Activated CD4-positive, alpha-beta T cell treated with anti-CD3 and anti-CD28 coated beads, Interleukin-2, Interleukin-6, amounts not matched to agents 100 ng/mL and 50 ng/mL, durations not matched to agents 16 hours and 8 hours (primary cell): ENCODE data around the gene NAT8L.
A peak's percentile ranks its signal among the peaks of the same experiment; 100 is the strongest.
"Not testable (repeated sequence)": the region's sequence is repeated elsewhere in the genome, so short reads cannot be mapped to it uniquely, and the experiment has no call there.

Experiments used
- DNase-seq: peaks from one replicate; pipeline ENCODE4 v3.0.0-alpha.2; 2020

The NAT8L gene, protein sequence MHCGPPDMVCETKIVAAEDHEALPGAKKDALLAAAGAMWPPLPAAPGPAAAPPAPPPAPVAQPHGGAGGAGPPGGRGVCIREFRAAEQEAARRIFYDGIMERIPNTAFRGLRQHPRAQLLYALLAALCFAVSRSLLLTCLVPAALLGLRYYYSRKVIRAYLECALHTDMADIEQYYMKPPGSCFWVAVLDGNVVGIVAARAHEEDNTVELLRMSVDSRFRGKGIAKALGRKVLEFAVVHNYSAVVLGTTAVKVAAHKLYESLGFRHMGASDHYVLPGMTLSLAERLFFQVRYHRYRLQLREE

DNA sequence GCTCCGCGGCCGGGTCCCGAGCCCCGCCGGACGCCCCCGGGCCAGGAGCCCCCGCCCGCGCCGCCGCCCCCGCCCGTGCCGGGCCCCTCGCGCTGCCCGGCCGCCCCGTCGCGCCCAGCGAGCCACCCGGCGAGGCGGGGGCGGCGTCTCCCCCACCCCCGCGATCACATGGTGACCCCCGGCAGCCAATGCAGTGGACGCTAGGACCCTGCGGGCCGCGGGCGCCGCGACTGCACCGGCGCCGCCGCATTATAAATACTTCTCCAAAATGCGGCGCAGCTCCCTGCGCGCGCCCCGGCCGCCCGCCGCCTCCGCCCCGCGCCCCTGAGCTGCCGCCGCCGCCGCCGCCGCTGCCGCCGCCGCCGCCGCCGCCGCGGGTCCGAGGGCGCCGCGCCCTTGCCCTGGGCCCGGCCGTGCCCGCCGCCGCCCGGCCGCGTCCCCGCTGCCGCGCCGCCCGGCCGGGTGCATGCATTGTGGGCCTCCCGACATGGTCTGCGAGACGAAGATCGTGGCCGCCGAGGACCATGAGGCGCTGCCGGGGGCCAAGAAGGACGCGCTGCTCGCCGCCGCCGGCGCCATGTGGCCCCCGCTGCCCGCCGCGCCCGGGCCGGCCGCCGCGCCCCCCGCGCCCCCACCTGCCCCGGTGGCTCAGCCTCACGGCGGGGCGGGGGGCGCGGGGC lies at the start of gene NAT8L:
NAT8L (plus strand) TSS at position 282 of the 680 bp plus-strand sequence; CDS start at position 467, 185 bp downstream.
- no peak for DNase-seq

DNA sequence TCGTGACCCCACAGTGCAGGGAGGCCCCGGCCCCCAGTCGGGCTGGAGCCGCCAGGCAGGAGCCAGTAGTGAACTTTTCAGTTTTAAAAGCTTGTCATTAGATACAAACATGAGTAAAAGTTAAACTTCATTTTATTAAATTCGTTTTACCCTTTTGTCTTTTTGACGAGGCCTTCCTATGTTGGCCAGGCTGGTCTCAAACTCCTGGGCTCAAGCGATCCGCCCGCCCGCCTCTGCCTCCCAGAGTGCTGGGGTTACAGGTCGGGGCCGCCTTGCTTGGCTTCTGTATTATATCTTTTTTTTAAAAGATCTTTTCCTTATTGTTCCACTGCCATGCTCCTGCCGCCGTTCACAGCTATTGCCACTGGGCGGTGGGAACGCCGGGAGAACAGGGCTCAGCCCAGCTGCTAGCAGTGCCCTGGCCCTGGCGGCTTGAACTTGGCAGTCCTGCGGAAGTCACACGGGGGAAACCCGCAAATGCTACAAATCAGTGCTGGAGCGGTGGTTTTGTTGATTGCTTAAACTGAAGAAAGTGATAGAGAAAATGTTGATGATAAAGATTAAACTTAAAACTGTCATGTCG lies 49.4 kb upstream of the NAT8L start:
- peak; percentile 71 for DNase-seq

DNA sequence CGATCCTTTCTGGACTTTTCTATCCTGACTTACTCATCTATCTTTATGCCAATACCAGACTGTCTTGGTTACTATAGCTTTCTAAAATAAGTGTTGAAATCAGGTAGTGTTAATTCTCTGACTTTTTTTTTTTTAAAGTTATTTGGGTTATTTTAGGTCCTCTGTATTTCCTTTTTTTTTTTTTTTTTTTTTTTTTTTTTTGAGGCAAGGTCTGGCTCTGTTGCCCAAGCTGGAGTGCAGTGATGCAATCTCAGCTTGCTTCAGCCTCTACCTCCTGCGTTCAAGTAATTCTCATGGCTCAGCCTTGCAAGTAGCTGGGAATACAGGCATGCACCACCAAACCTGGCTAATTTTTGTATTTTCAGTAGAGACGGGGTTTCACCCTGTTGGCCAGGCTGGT lies 47.5 kb upstream of the NAT8L start:
- no peak for DNase-seq

DNA sequence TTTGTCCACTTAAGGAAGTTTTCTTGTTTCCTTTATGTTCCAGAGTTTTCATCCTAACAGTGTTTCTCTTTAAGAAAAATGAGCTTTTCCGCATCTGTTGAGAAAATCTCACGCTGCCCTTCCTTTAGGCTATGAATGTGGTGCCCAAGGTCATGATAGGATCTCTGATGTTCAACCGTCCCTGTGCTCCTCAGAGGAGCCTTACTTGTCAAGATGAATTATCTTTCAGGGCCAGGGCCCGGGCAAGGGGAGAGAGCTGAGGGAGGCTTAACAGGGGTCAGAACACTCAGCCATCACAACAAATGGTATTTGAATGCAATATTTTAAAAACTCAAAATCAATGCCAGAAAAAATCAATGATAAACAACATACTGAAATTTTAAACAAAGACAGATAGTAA lies 44.1 kb upstream of the NAT8L start:
- DNase-seq = no peak

DNA sequence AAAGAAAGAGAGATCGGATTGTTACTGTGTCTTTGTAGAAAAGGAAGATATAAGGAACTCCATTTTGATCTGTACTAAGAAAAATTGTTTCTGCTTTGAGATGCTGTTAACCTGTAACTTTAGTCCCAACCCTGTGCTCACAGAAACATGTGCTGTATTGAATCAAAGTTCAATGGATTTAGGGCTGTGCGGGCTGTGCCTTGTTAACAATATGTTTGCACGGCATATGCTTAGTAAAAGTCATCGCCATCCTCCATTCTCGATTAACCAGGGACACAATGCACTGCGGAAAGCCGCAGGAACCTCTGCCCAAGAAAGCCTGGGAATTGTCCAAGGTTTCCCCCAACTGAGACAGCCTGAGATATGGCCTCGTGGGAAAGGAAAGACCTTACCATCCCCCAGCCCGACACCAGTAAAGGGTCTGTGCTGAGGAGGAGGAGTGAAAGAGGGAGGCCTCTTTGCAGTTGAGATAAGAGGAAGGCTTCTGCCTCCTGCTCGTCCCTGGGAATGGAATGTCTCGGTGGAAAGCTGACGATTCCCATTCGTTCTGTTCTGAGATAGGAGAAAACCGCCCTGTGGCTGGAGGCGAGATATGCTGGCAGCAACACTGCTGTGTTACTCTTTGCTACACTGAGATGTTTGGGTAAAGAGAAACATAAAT lies 37.6 kb upstream of the NAT8L start:
- DNase-seq = not testable (repeated sequence)

DNA sequence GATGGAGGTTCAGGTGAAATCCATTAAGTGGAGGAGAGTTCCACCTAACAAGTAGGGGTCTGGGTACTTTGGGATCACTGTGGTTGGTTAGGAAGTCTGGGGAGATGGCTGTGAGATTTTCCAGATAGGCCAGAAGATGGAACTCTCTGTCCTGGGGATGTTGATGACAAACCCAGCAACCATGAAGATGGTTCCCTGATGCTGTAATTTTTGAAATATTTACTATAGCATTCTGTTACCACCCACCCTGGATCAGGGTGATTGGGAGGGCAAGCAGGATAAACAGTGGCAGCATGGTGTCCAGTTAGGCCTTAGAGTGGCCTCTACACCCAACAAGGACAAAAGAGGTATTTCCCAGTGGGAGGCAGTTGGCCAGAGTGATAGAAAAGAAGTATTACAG lies 34.4 kb upstream of the NAT8L start:
- DNase-seq = no peak

DNA sequence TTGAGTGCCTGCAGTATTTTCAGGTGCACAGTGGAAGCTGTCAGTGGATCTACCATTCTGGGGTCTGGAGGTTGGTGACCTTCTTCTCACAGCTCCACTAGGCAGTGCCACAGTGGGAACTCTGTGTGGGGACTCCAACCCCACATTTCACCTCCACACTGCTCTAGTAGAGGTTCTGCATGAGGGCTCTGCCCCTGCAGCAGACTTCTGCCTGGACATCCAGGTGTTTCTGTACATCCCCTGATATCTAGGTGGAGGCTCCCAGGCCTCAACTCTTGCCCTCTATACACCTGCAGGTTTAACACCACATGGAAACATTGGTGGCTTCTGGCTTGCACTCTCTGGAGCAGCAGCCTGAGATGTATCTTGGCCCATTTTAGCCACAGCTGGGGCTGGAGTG lies 33.3 kb upstream of the NAT8L start:
- no peak for DNase-seq

DNA sequence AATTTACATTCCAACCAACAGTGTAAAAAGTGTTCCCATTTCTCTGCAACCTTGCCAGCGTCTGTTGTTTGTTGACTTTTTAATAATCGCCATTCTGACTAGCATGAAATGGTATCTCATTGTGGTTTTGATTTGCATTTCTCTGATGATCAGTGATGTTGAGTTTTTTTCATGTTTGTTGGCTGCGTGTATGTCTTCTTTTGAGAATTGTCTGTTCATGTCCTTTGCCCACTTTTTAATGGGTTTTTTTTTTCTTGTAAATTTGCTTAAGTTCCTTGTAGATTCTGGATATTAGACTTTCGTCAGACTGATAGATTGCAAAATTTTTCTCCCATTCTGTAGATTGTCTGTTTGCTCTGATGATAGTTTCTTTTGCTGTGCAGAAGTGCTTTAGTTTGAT lies 32.0 kb upstream of the NAT8L start:
- DNase-seq = not testable (repeated sequence)

DNA sequence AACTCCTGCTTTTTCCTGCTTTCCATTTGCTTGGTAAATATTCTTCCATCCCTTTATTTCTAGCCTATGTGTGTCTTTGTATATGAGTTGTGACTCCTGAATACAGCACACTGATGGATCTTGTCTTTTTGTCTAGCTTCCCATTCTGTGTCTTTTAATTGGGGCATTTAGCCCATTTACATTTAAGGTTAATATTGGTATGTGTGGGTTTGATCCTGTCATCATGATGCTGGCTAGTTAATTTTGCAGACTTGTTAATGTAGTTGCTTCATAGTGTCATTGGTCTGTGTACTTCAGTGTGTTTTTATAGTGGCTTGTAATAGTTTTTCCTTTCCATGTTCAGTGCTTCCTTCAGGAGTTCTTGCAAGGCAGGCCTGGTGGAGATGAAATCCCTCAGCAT lies 28.0 kb upstream of the NAT8L start:
- not testable (repeated sequence) for DNase-seq

DNA sequence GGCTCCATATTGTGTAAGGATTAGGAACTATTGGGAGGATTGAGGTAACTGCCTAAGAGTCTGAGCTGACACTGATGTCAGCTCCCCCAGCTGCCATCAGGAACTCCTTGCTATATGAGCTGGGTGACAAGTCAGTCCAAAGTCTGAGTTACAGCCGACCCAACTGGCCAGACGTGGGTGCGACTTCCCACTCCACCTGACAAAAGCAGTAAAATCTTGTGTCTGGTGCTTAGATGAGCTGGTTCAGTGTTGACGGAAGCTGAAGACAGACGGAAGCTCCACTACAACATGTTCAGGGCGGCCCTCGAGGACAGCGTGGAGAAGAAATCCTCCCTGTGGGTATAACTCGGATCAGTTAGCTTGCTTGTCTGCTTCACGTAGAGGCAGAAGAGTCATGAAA lies 22.8 kb upstream of the NAT8L start:
- DNase-seq = no peak

DNA sequence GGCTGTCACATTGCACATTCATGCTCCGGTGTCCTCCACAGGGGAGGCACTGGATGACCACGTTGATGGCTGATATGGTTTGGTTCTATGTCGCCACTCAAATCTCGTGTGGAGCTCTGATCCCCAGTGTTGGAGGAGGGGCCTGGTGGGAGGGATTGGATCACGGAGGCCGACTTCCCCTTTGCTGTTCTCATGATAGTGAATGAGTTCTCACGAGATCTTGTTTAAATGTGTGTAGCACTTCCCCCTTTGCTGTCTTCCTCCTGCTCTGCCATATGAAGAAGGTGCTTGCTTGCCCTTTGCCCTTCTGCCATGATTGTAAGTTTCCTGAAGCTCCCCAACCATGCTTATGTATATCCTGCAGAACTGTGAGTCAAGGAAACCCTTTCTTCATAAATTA lies 22.3 kb upstream of the NAT8L start:
- no peak for DNase-seq

DNA sequence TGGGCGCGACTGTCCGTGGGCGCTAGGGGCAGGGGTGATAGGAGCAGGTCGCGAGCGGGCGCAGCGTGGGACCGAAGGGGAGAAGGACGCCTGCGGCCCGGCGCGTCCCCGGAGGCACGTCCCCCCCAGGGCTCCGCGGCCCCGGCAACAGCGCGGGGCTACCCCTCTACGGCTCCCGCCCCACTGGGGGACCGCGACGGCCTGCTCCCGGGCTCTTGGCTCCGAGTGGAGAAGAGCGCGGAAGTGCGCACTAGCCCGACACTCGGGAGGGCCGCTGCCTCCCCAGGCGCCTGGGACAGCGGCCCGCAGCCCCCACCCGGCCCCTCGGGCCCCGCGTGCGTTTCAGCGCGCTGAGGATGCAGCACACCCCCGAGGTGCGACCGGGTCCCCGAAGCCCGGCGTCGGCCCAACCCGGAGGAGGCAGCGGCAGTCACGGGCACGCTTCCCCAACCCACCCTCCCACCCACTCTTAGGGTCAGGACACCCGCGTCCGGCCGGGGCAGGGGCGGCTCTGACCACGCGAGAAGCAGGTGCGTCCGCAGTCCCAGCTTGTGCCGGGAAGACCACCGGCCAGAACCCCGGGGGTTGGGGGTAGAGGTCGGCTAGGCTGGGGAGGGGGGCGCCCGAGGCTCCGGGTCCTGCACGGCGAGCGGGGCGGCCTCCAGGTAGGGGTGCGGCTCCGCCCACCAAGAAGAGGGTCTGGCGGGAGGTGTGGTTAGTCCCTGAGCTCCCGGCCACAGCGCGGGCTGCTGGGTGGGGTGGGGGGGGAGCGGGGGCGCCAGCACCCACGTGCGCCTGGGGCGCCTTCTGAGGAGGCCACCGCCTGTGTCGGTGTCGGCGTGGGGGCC lies 18.5 kb upstream of the NAT8L start:
- DNase-seq = no peak

DNA sequence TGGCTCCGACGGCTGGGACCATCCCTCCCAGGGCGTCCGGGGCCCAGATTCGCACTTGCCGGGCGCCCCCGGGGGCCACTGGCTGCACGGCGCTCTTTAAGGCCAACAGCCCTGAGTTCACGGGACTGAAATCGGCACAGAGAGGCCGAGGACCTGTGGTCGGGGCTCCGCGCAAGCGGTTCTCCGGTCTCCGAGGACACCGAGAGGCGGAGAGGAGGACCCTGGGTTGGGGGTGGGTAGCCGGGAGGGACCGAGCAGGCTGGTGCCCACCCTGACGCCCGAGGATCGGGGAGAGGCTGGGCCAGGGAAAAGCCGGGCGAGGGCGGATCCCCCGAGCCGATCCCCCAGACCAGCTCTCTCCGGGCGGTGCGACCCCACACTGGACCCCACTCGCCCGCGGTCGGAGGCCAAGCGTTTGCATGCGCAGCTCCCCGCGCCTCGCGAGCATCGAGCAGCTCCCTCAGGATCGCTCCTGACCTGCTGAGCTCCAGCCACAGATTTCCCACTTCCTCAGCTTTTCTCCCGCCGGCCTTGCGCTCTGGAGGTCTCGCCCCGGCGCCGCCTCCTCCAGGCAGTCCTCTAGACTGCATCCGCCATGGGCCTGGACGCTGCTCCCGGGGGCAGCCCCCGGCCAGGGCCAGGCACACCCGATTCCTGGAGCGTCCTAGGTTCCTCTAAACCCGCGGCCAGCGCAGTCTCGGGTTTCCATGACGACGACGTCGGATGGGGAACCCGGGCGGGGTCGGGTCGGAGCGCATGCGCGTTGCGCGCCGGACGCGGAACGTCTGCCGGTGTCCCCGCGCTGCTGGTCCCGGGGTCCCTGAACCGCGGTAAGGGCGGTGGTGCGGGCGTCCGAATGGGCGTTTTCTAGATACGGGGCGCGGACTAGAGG lies 17.6 kb upstream of the NAT8L start:
- DNase-seq = peak; percentile 94

DNA sequence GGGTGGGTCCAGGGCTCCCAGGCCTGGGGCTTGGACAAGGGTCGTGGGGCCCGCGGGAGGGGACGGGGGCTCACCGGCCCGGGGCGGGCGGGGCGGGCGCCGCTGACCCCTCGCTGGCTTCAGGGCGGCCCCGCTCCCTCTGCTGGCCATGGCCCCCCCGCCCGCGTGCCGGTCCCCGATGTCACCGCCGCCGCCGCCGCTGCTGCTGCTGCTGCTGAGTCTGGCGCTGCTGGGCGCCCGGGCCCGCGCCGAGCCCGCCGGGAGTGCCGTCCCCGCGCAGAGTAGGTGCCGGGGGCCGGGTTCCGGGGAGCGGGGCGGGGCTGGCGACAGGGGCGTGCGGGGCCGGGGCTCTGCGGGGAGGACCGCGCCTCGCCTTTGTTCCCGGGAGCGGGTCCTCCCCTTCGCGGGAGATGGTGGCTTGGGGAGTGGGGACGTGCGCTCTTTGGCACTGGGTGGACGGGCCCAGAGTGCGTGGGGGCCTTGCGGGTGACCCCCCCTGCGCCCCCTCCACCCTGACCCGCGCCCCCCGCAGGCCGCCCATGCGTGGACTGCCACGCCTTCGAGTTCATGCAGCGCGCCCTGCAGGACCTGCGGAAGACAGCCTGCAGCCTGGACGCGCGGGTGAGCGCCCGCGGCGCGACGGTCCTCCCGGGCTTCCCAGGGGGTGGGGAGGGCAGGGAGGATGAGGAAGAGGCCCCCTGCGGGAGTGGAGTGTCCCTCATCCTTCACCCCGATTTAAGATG lies 16.8 kb upstream of the NAT8L start:
- DNase-seq = peak; percentile 32

DNA sequence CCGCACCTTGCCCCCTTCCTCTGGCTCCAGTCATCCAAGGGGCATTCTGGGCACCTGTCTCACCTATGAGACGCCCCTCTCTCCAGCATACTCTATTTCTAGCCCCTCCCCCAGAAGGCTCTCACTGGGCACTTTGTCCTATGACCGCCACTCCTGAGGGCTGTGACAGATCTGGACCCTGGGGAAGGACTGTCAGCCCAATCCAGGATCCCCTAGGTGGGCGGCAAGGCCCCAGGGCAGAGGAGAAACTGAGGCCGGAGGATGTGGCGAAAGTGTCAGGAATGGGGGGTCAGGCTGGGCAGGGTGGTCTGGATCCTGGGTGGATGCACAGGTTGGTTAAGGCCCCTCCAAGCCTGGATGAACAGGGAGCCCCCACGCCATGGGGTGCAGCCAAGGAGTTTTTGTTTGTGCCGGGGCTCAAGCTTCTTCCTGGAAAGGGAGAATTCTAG lies 16.2 kb upstream of the NAT8L start:
- DNase-seq = no peak

DNA sequence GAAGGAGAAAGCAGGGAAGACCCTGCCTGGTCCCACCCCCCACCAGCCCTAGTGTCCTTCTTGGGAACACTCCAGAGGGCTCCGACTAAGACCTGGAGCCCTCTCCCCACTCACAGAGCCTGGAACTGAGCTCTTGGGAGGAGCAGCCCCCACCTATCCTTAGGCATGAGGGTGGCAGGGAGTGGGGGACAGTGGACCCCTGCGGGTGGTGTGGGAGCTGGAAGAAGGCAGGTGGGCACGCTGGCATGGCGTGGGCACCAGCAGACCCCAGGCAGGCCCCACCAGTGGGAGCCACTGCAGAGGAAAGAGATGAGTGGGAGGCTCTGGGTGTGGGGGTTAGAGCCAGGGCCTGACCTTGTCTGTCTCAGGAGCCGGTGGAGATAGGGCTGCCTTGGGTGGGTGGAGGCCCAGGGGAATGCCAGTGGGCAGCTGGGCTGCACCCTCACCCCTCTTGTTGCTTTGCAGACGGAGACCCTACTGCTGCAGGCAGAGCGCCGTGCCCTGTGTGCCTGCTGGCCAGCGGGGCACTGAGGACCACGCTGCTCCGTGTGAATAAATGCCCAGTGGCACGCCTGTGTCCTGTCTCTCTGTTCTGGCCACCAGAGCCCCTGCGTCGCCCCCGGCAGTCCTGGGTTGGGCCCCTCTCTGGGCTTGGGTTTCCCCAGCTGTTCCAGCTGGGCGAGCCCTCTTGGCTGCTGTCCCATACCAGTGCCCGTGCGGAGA lies 15.6 kb upstream of the NAT8L start:
- no peak for DNase-seq

DNA sequence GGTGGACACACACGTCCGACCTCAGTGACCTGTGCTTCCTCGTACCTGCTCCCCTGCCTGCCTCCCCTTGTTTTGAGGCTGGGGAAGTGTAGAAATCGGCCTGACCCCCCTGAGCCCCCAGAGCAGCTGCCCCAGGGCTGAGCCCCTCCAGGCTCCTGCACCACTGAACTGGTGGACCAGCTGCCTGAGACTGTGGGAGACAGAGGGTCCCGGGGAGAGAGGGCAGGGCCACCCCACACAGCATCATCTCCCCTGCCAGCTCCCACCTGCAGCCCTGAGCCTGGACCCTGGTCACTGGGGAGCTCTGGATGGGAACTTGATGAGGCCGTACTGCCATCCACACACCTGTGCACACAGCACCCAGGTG lies 15.0 kb upstream of the NAT8L start:
- DNase-seq = no peak

DNA sequence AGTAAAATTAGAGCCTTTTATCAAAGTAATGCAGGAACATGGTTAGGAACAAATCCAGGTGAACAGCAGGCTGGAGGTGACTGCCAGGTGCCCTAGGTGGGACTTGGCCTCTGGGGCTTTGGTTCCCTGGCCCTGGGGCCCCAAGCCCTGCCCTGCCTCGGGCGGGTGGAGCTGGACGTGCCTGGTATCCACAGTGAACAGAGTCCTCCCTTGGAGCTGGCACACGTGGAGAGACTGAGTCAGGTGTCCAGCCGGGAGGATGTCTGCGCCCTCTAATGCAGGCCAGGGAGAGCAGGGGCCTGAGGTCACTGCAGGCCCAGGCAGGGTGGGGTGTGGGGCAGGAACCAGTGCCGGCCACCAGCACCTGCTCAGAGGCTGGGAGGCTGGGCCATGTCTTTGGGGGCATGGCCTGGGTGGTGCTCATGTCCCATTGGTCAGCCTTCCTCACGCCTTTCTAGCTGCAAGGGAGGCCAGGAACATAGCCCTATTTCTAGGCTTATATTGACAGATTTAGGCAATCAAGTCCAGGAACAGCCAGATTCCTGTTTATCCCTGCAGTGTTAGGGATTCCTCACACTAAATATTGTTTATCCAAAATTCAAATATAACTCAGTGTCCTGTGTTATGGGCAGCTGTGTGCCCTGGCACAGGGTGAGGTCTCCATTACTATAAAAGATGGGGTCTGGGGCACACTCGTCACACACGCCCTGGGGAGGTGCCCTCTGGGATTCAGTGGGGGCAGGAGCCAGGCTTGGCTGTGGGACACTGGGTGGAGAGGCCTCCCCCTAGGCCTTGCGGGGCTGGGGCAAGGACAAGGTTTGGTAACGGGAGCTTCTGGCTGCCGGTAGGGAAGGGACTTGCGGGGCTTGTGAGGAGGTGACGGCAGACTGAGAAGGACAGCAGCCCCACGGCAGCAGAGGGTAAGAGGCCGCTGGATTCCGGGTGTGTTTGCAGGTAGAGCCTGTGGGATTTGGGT lies 14.3 kb upstream of the NAT8L start:
- DNase-seq = no peak

DNA sequence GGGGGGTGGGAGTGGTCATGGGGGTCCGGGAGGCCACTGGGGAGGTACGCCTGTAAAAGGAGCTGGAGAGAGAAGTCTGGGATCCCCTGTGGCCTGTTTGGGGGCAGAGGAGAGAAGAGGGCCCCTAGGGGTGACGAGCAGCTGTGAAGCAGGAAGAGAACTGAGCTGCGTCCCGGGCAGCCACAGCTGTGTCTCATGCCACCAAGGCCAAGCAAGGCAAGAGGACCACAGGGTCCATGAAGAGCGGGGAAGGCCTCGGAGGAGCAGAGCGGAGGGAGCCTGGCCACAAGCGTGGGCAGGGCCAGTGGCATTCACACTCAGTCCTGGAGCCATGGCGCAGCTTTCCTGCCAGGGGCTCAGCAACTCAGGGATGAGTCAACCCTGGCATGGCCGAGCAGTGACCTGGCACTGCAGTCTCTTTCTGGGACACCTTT lies 13.6 kb upstream of the NAT8L start:
- no peak for DNase-seq
